ENCODE measurements around the gene BRME1.

The BRME1 gene

GRCh38 chr19:13885826-13886365 is 20.0 kb downstream of the BRME1 start:
- no peak for DNase-seq

- DNase-seq, result peak; percentile 62
Observed at GRCh38 chr19:13884726-13885591, 21.0 kb downstream of the BRME1 start.

GRCh38 chr19:13883516-13884064 is 22.3 kb downstream of the BRME1 start:
- no peak for DNase-seq

GRCh38 chr19:13882836-13883235 is 23.1 kb downstream of the BRME1 start:
- no peak for DNase-seq

GRCh38 chr19:13882419-13882795 is 23.5 kb downstream of the BRME1 start:
- DNase-seq, result no peak

- DNase-seq, result no peak
Observed at GRCh38 chr19:13881692-13882418, 24.1 kb downstream of the BRME1 start.

GRCh38 chr19:13881251-13881691 is 24.6 kb downstream of the BRME1 start:
- no peak for DNase-seq

- DNase-seq, result peak; percentile 92
Observed at GRCh38 chr19:13880059-13881043, 25.6 kb downstream of the BRME1 start.

GRCh38 chr19:13877303-13877702 is 28.6 kb downstream of the BRME1 start:
- DNase-seq, result no peak

GRCh38 chr19:13876834-13877233 is 29.1 kb downstream of the BRME1 start, which contains the start of gene NANOS3:
Gene NANOS3 (plus strand): TSS chr19:13877134. CDS start chr19:13877249, 115 bp downstream.
- DNase-seq, result no peak

GRCh38 chr19:13875824-13876223 is 30.1 kb downstream of the BRME1 start:
- no peak for DNase-seq

GRCh38 chr19:13873834-13874515 is 31.9 kb downstream of the BRME1 start:
- DNase-seq, result no peak

- DNase-seq, result no peak
Observed at GRCh38 chr19:13872695-13873389, 33.1 kb downstream of the BRME1 start.

- DNase-seq, result no peak
Observed at GRCh38 chr19:13872339-13872694, 33.6 kb downstream of the BRME1 start.

GRCh38 chr19:13870873-13871272 is 35.0 kb downstream of the BRME1 start:
- no peak for DNase-seq

- no peak for DNase-seq
Observed at GRCh38 chr19:13869281-13869680, 36.6 kb downstream of the BRME1 start.

- no peak for DNase-seq
Observed at GRCh38 chr19:13868663-13869062, 37.3 kb downstream of the BRME1 start.

GRCh38 chr19:13866463-13867046 is 39.4 kb downstream of the BRME1 start:
- DNase-seq, result no peak

- peak; percentile 21 for DNase-seq
Observed at GRCh38 chr19:13865571-13866462, 40.1 kb downstream of the BRME1 start.
